Chondrocyte (in vitro differentiated cells): Measurements from ENCODE around the gene RAB11FIP4. TPM values are rescaled to one million over a fixed set of nuclear protein-coding genes. Genes with fewer than 3 reads are reported as not detected.
A peak's percentile ranks its signal among the peaks of the same experiment; 100 is the strongest.

ENCODE experiments used
- DNase-seq: peaks from one replicate; pipeline ENCODE4 v3.0.0; 2021; ENCODE audit warnings: mixed read lengths, low spot score
- H3K27ac Mint-ChIP-seq: one replicate; pipeline ENCODE4 v1.8.0; 2021; ENCODE audit warnings: mild to moderate bottlenecking, moderate library complexity, mixed read lengths; ENCODE audit not compliant: unreplicated experiment
- H3K27me3 Mint-ChIP-seq: 2 replicates; pipeline ENCODE4 v1.8.0; 2021; ENCODE audit warnings: low read depth, mixed read lengths
- H3K36me3 Mint-ChIP-seq: 2 replicates; pipeline ENCODE4 v1.8.0; 2021; ENCODE audit warnings: low read depth, mixed read lengths
- H3K4me1 Mint-ChIP-seq: 2 replicates; pipeline ENCODE4 v1.8.0; 2021; ENCODE audit warnings: low read depth, mild to moderate bottlenecking, mixed read lengths
- H3K4me3 Mint-ChIP-seq: one replicate; pipeline ENCODE4 v1.8.0; 2021; ENCODE audit warnings: mild to moderate bottlenecking, moderate library complexity, mixed read lengths; ENCODE audit not compliant: unreplicated experiment
- H3K9me3 Mint-ChIP-seq: 2 replicates; pipeline ENCODE4 v1.8.0; 2021; ENCODE audit warnings: low read depth, mixed read lengths
- total RNA-seq: library from RNA; stranded (reverse); gene quantifications from 3 replicates; pipeline ENCODE4 v1.2.1, GENCODE V29; 2021
- TF ChIP-seq, protein P1 (sequence below): fragments of 200-600 bp; sonication (generic); IDR thresholded peaks from 2 replicates; pipeline ENCODE4 v1.5.0; 2021; ENCODE audit warnings: antibody characterized with exemption, mild to moderate bottlenecking, moderate library complexity

Gene RAB11FIP4
- total RNA-seq, 1 donor from 2014 or later: 0.30 TPM

DNA sequence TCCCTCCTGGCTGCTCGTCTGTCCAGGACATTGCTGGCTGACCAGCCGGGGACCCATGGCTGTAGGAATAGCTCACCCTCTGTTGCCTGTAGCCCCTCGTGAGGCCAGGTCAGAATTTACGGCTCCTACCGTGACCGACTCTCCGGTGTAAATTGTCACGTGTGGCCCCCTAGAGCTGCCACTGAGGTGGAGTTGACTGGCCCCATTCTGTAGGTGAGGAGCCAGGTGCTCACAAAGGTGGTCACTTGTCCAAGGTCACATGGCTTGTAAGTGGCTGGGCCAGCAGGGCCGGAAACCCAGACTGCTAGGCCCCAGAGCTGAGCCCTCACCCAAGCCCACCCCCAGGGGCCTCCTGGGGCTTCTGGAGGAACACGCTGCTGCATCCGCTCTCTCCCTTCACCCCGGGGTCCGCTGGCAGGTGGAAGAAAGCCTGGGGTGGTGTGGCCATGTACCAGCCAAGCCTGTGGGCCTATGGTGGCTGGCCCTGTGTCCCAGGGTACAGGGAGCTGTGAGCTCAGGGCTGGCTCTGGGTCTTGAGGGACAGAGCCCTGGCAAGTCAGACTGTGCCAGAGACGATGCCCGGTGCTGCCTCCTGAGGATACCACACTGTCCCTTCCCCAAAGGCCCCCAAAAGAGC, 120.7 kb downstream of the RAB11FIP4 start:
- no peak for DNase-seq
- Mint-ChIP-seq H3K27me3 (peaks cover 5% of the 10 kb centered on the region), H3K36me3 (no peaks in the 10 kb centered on the region), H3K4me3 (no peak overlapping the region), H3K4me1 (peaks cover 5% of the 10 kb centered on the region), H3K27ac (no peak overlapping the region), H3K9me3 (no peaks in the 10 kb centered on the region)
- TF ChIP-seq, protein P1, sequence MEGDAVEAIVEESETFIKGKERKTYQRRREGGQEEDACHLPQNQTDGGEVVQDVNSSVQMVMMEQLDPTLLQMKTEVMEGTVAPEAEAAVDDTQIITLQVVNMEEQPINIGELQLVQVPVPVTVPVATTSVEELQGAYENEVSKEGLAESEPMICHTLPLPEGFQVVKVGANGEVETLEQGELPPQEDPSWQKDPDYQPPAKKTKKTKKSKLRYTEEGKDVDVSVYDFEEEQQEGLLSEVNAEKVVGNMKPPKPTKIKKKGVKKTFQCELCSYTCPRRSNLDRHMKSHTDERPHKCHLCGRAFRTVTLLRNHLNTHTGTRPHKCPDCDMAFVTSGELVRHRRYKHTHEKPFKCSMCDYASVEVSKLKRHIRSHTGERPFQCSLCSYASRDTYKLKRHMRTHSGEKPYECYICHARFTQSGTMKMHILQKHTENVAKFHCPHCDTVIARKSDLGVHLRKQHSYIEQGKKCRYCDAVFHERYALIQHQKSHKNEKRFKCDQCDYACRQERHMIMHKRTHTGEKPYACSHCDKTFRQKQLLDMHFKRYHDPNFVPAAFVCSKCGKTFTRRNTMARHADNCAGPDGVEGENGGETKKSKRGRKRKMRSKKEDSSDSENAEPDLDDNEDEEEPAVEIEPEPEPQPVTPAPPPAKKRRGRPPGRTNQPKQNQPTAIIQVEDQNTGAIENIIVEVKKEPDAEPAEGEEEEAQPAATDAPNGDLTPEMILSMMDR: no peak

DNA sequence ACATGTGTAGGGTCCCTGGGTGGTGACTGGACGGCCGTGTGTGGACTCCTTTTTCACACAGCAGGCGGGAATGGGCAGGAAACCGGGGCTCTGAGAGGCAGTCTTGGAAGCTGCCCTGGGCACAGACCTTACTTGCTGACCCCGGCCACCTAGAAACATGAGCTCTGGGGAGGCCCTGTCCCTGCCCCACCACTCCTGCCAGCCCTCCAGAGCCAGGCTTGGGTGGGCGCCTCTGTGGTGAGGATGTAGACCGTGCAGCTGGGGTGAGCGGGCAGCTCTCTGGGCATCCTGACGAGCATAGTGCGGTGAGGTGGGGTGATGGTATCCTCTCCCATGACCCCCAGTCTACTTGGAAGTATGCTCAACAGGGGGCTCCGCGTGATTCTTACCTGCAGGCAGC, 121.3 kb downstream of the RAB11FIP4 start:
- no peak for DNase-seq
- peaks cover 5% of the 10 kb centered on the region for H3K4me1 Mint-ChIP-seq
- peaks cover 5% of the 10 kb centered on the region for H3K27me3 Mint-ChIP-seq
- no peaks in the 10 kb centered on the region for H3K9me3 Mint-ChIP-seq
- no peaks in the 10 kb centered on the region for H3K36me3 Mint-ChIP-seq
- no peak overlapping the region for H3K27ac Mint-ChIP-seq
- H3K4me3 Mint-ChIP-seq: no peak overlapping the region
- TF ChIP-seq, protein P1: no peak

DNA sequence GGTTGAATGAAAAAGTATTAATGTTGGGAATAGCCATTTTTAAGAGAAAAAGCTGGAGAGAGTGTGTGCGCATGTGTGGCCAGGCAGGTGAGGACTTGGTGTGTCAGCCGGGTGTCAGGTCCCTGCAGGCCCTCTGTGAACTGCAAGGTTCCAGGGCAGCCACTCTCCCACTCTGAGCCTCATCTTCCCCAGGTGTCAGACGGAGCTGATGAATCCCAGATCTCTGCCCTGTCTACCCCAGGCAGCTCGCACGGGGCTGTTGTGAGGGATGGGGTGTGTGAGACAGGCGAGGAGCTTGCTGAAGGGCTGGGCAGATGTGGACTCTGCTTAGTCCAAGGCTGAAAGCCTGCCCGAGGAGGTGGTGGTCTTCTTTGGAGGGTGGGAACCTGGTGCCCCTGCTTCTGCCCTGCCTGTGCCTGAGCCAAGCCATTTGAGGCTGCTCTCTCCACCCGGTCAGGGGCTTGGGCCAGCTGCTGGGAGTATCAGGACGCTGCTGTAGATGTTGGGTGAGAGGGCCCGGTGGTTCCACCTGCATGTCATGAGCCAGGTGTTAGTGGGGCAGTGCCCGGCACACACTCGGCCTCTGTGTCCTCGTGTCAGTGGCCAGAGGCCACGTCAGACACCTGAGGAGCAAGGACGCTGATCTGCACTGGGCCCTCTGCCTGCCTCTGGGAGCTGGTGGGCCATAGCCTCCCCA, 122.4 kb downstream of the RAB11FIP4 start:
- no peak overlapping the region for H3K27ac Mint-ChIP-seq
- TF ChIP-seq, protein P1: no peak
- no peak for DNase-seq
- peaks cover 5% of the 10 kb centered on the region for H3K4me1 Mint-ChIP-seq
- H3K4me3 Mint-ChIP-seq: no peak overlapping the region
- no peaks in the 10 kb centered on the region for H3K36me3 Mint-ChIP-seq
- peaks cover 3% of the 10 kb centered on the region for H3K27me3 Mint-ChIP-seq
- no peaks in the 10 kb centered on the region for H3K9me3 Mint-ChIP-seq

DNA sequence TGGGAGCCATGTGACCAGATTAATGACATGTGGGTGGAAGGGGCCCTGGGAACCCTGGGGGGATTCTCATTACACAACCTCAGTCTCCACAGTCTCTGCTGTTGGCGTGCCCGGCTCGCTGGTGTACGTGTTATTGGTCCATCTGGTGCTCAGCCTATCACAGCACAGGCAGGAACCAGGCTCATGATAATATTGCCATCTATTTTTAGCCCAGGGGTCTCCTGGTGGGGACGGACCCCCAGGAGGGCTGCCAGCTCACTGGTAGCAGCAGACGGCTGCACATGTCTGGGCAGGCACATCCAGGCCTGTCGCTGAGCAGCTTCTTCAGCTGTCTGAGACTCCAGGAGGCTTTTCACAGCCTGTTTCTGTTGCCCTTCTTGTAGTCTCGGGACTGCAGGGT, 123.8 kb downstream of the RAB11FIP4 start:
- H3K9me3 Mint-ChIP-seq: no peaks in the 10 kb centered on the region
- TF ChIP-seq, protein P1: no peak
- no peak for DNase-seq
- no peak overlapping the region for H3K4me3 Mint-ChIP-seq
- no peak overlapping the region for H3K27ac Mint-ChIP-seq
- peaks cover 3% of the 10 kb centered on the region for H3K4me1 Mint-ChIP-seq
- H3K36me3 Mint-ChIP-seq: no peaks in the 10 kb centered on the region
- H3K27me3 Mint-ChIP-seq: peaks cover 4% of the 10 kb centered on the region

DNA sequence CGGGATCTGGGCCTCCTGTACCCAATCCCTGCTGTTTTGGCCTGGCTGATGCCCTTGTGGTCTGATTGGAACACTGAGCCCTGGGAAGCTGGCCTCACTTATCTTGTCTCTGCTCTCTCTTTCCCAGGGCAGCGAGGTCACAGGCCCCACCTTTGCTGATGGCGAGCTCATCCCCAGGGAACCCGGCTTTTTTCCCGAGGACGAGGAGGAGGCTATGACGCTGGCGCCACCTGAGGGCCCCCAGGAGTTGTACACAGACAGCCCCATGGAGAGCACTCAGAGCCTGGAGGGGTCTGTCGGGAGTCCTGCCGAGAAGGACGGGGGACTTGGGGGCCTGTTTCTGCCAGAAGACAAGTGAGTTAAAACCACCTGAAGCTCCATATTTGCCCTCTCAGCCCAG, 126.0 kb downstream of the RAB11FIP4 start:
- H3K27ac Mint-ChIP-seq: no peak overlapping the region
- TF ChIP-seq, protein P1: peak; percentile 54
- no peak overlapping the region for H3K4me3 Mint-ChIP-seq
- no peaks in the 10 kb centered on the region for H3K36me3 Mint-ChIP-seq
- H3K4me1 Mint-ChIP-seq: no peaks in the 10 kb centered on the region
- peaks cover 2% of the 10 kb centered on the region for H3K27me3 Mint-ChIP-seq
- no peak for DNase-seq
- H3K9me3 Mint-ChIP-seq: no peaks in the 10 kb centered on the region
